ENCODE results near the gene RAB27A. TPM values are rescaled to one million over a fixed set of nuclear protein-coding genes. Genes with fewer than 3 reads are reported as not detected.
A peak's percentile ranks its signal among the peaks of the same experiment; 100 is the strongest.

Gene RAB27A
- total and polyA plus RNA-seq, 2 of the 8 experiments (the other 6 are each of a cell fraction or from before 2014, with no cell fraction given), result 2.3 to 6.5 TPM

DNA sequence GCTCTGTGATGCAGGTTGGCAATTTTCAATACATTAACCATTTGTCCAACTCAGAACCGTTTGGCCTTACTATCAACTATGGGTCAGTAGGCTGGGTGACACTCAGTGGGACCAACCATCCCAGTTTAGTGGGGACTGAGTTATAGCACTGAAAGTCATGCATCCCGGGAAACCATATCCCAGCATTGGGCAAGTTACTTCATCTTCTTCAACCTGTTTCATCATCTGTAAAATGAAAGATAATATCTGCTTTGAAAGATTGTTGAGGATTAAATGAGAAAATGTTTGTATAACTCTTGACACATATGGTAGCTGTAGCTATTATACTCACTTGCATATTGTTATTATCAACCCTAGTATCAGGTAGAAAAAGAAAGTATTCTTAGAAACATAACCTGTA, 11.9 kb downstream of the RAB27A start:
- H3K4me2 ChIP-seq (ENCODE audit: insufficient read depth in 1 of 2, low read depth in 2 of 2, low read length in 2 of 2), result no peak overlapping the region
- 80% methylated on average over 2 of the region's 2 CpGs; no CpG with 5 or more reads in 1 of the 2 experiments for WGBS, 2 experiments (ENCODE audit: extremely low coverage in 1 of 2, insufficient coverage in 1 of 2, insufficient read length in 1 of 2, insufficient replicate concordance in 2 of 2, low coverage in 1 of 2, low lambda C conversion rate in 2 of 2, missing lambda C conversion rate in 1 of 2)
- peak overlapping the region; percentile 66 for H3K14ac ChIP-seq (ENCODE audit: insufficient read length)
- H3K79me1 ChIP-seq (ENCODE audit: low read depth, low read length), result no peaks in the 10 kb centered on the region
- no peak overlapping the region for H2BK20ac ChIP-seq (ENCODE audit: low read length)
- no peaks in the 10 kb centered on the region for H3K23me2 ChIP-seq (ENCODE audit: low read depth, low read length)
- H4K5ac ChIP-seq (ENCODE audit: insufficient read length, low read depth, low read length), result no peak overlapping the region
- H3K23ac ChIP-seq (ENCODE audit: insufficient read length), result no peak overlapping the region
- no peak overlapping the region for H2BK15ac ChIP-seq (ENCODE audit: low read length)
- H2BK120ac ChIP-seq (replicated peaks; ENCODE audit: low read depth, low read length), result no peak overlapping the region
- no peaks in the 10 kb centered on the region for H3K9me3 ChIP-seq (ENCODE audit: insufficient read depth in 2 of 2, low read depth in 1 of 2, low read length in 1 of 2)
- H2AK5ac ChIP-seq (ENCODE audit: low read depth, low read length), result no peak overlapping the region
- ChIA-PET POLR2A (ENCODE audit: partially characterized antibody) (no interaction called here), CTCF (ENCODE audit: partially characterized antibody) (no interaction called here)
- H3K4me1 ChIP-seq (replicated peaks in 1 of 4; ENCODE audit: control insufficient read depth in 3 of 4, insufficient read depth in 4 of 4, low read length in 3 of 4), result no peaks in the 10 kb centered on the region
- H2BK12ac ChIP-seq (ENCODE audit: low read depth, low read length), result no peak overlapping the region
- DNase-seq (ENCODE audit: low read depth in 1 of 2, low spot score in 2 of 2) (no peak), FAIRE-seq (no peak)
- H2BK5ac ChIP-seq (ENCODE audit: low read depth, low read length), result no peak overlapping the region
- H3K56ac ChIP-seq (replicated peaks; ENCODE audit: insufficient read length, low read depth, low read length), result no peak overlapping the region
- H3K18ac ChIP-seq (ENCODE audit: extremely low read depth, low read length), result no peak overlapping the region
- no peak overlapping the region for H4K91ac ChIP-seq (replicated peaks; ENCODE audit: insufficient read length, low read length)
- no peaks in the 10 kb centered on the region for H3K79me2 ChIP-seq (ENCODE audit: control insufficient read depth in 1 of 2, insufficient read depth in 2 of 2, low read length in 2 of 2)
- no peaks in the 10 kb centered on the region for H4K20me1 ChIP-seq (replicated peaks in 1 of 2; ENCODE audit: control insufficient read depth in 1 of 2, insufficient read depth in 2 of 2, low read length in 2 of 2)
- no peak overlapping the region for H3K9ac ChIP-seq (replicated peaks in 1 of 4; ENCODE audit: extremely low read depth in 1 of 4, low read depth in 3 of 4, low read length in 3 of 4)
- H3K4me3 ChIP-seq (ENCODE audit: extremely low read depth in 1 of 4, insufficient read depth in 2 of 4, low read depth in 3 of 4, low read length in 4 of 4), result no peak overlapping the region
- H3K36me3 ChIP-seq (ENCODE audit: control insufficient read depth in 2 of 4, insufficient read depth in 4 of 4, low read length in 3 of 4), result no peaks in the 10 kb centered on the region
- H4K8ac ChIP-seq (ENCODE audit: extremely low read depth, insufficient read depth, low read length), result no peak overlapping the region
- no peak overlapping the region for H2AFZ ChIP-seq (ENCODE audit: low read length)
- no peaks in the 10 kb centered on the region for H3K27me3 ChIP-seq (replicated peaks in 1 of 4; ENCODE audit: control insufficient read depth in 3 of 4, extremely low read depth in 1 of 4, insufficient read depth in 3 of 4, low read length in 3 of 4)
- H3K4ac ChIP-seq (replicated peaks; ENCODE audit: insufficient read length, low read depth, low read length), result no peak overlapping the region
- no peak overlapping the region for H3K27ac ChIP-seq (ENCODE audit: low read depth, low read length)
- TF ChIP-seq PHF8 (conservative IDR thresholded peaks at IDR 0.05; ENCODE audit: low read depth, low read length) (no peak), MAFK (IDR thresholded peaks at IDR 0.05; ENCODE audit: low read depth, low read length) (no peak), HDAC6 (IDR thresholded peaks at IDR 0.05; ENCODE audit: low read depth, low read length) (no peak), CTBP2 (IDR thresholded peaks at IDR 0.05; ENCODE audit: borderline replicate concordance, insufficient read depth, insufficient read length, low read length) (no peak), SUZ12 (IDR thresholded peaks at IDR 0.05; ENCODE audit: low read length) (no peak), CTCF (IDR thresholded peaks at IDR 0.05; ENCODE audit: control extremely low read depth in 1 of 3, insufficient read depth in 1 of 3, low read depth in 1 of 3, low read length in 3 of 3) (no peak), SP1 (IDR thresholded peaks at IDR 0.05; ENCODE audit: low read depth, low read length) (no peak), TCF12 (IDR thresholded peaks at IDR 0.05; ENCODE audit: low read depth, low read length) (no peak)
- TF ChIP-seq, protein P1, sequence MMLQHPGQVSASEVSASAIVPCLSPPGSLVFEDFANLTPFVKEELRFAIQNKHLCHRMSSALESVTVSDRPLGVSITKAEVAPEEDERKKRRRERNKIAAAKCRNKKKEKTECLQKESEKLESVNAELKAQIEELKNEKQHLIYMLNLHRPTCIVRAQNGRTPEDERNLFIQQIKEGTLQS (IDR thresholded peaks at IDR 0.05; ENCODE audit: insufficient read depth, low read depth, low read length), result no peak
- TF ChIP-seq, protein P2, sequence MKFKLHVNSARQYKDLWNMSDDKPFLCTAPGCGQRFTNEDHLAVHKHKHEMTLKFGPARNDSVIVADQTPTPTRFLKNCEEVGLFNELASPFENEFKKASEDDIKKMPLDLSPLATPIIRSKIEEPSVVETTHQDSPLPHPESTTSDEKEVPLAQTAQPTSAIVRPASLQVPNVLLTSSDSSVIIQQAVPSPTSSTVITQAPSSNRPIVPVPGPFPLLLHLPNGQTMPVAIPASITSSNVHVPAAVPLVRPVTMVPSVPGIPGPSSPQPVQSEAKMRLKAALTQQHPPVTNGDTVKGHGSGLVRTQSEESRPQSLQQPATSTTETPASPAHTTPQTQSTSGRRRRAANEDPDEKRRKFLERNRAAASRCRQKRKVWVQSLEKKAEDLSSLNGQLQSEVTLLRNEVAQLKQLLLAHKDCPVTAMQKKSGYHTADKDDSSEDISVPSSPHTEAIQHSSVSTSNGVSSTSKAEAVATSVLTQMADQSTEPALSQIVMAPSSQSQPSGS (IDR thresholded peaks at IDR 0.05; ENCODE audit: low read length), result no peak
